Eye (tissue), 1 donor: Measurements from ENCODE around the gene FGFR4.

ENCODE experiments used
- DNase-seq: peaks from one replicate; pipeline ENCODE4 v3.0.0-alpha.2; 2015

Gene FGFR4

GRCh38 chr5:177085985-177086653 lies 596 bp upstream of the FGFR4 start:
- DNase-seq, result peak; percentile 33

DNA sequence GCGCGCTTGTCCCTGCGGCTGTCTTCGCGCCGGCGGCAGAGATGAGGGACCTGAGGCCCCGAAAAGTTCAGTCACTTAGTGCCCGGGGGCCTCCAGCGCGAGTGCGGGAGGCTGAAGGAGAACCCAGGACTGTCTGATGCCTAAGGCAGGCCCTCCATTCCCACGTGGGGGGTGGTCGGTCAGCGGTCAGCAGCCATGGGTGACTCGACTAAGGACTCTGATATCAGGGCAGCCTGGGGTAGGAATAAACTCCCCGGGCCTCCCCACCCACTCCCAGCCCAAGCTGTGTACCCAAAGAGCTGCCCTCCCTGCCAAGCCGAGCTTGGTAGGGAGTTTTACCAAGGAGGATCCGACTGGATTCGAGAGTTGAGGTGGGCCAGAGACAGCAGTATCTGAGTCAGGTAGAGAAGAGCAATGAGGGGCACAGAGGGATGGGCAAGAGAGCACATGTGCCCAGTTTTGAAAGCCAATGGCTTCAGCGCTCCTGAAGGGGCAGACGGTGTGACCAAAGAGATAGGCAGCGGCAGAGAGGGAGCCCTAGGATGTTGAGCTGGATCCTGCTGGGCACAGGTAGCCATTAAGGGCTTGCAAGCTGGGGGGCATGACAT lies 787 bp downstream of the FGFR4 start:
- no peak for DNase-seq

- no peak for DNase-seq
These were observed 2.4 kb downstream of the FGFR4 start for GRCh38 chr5:177089127-177089526.

GRCh38 chr5:177089825-177090641 lies 3.3 kb downstream of the FGFR4 start:
- DNase-seq, result no peak

DNA sequence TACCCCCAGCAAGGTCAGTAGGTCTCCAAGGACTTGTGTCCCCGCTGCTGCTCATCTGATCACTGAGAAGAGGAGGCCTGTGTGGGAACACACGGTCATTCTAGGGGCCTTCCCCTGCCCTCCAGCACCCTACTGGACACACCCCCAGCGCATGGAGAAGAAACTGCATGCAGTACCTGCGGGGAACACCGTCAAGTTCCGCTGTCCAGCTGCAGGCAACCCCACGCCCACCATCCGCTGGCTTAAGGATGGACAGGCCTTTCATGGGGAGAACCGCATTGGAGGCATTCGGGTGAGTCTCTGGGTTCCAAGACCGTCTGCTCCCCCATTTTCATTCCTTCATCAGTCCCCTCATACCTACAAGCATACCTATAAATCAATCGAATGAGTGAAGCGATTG lies 4.1 kb downstream of the FGFR4 start:
- DNase-seq, result no peak

DNA sequence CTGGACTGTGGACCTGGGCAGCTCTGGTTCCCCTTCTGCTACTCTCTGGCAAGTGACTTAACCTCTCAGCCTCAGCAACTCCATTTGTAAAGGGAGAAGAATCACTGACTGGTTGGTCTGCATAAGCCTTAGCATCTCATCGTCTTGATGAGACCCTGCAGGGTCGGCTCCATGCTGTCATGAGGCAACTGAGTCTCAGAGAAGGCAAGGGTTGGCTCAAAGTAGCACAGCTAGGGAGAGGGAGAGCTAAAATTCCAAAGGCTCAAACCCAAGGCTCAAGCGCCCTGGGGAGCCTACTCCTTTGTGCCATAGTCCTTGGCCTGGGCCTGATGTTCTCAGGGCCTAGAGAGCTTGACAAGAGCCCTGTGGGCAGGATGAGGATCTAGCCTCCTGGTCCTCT lies 4.5 kb downstream of the FGFR4 start:
- DNase-seq, result no peak

GRCh38 chr5:177092178-177093081 lies 5.7 kb downstream of the FGFR4 start:
- DNase-seq, result no peak

- DNase-seq, result no peak
These were observed 6.5 kb downstream of the FGFR4 start for GRCh38 chr5:177093082-177093712.

- DNase-seq, result no peak
These were observed 7.1 kb downstream of the FGFR4 start for GRCh38 chr5:177093803-177094202.

DNA sequence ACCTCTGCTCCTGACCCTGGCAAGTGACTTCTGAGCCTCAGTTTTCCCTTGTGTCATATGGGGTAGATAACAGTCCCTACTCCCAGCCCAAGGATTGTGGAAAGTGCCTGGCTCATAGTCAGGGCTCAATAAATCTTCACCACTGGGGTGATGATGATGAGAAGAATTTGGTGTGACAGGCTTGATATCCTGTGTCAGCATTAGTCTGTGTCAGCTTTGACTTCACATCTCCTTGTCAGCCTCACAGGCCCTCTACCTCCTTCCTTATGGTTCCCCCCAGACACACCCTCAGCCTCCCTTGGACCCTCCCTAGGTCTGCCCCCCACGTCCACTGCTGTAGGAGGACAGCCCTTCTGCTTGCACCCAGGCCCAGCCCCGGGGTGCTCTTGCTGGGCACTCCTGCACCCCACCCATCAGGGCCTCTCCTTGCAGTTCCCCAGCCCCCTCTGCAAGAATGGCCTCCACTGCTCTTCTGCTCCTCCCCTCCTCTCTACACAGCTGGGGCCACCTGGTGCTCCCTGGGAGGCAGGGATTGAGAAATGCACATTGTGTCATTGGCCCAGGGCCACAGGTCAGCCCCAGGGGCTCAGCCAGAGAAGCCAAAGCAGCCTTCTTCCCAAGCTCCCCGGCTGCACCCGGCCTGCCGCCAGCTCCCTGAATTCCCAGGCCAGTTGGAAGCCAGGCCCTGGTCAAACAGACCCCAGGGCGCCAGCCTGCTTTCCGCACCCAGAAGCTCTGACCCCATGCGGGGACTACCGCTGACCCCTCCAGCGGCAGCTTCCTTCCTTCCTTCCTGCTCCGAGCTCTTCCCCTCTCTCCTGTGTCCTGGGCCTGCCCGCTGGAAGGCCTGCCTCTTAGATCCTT lies 7.7 kb downstream of the FGFR4 start:
- peak; percentile 62 for DNase-seq

GRCh38 chr5:177095088-177095669 lies 8.5 kb downstream of the FGFR4 start:
- DNase-seq, result no peak

- DNase-seq, result no peak
These were observed 9.7 kb downstream of the FGFR4 start for GRCh38 chr5:177096162-177097015.

GRCh38 chr5:177097016-177097985 lies 10.6 kb downstream of the FGFR4 start:
- DNase-seq, result no peak

GRCh38 chr5:177098120-177098469 lies 11.4 kb downstream of the FGFR4 start:
- no peak for DNase-seq

- peak; percentile 90 for DNase-seq
These were observed 11.9 kb downstream of the FGFR4 start for GRCh38 chr5:177098470-177099141.

DNA sequence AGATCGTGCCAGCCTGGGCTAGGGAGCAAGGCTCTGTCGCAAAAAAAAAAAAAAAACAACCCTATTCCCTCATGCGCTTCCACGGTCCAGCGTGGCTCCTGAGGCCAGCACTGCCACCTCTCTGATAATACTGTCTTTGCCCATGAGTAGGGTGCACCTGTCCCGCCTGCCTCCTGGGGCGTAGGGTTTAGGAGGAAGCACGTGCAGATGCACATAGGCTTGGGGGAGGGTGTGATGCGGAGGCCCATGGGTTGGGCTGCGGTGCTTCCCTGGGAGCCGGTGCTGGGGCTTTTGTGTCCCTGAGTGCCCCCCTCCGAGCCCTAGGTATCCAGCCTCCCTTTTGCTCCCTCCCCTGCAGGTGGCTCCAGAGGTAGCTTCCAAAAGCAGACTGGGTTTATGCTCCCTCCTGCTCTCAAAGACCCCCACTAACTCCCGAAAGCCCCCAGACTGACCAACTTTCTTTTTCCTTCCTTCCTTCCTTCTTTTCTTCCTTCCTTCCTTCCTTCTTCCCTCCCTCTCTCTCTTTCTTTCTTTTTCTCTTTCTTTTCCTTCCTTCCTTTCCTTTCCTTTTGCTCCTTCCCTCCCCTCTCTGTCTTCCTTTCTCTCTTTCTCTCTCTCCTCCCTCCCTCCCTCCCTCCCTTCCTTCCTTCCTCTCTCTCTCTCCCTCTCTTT lies 12.8 kb downstream of the FGFR4 start:
- no peak for DNase-seq

- peak; percentile 44 for DNase-seq
These were observed 14.0 kb downstream of the FGFR4 start for GRCh38 chr5:177100714-177101121.
